CD14-positive monocyte (primary cell): ENCODE measurements around the gene RANBP3. TPM values are rescaled to one million over a fixed set of nuclear protein-coding genes. Genes with fewer than 3 reads are reported as not detected.
A peak's percentile ranks its signal among the peaks of the same experiment; 100 is the strongest.

Experiments used
- DNase-seq, 3 donors: peaks; one replicate each; pipeline ENCODE4 v3.0.0-alpha.2; 2011 to 2022
- H2AFZ ChIP-seq: 2 replicates; pipeline ENCODE4 v1.6.0; 2012; ENCODE audit warnings: mild to moderate bottlenecking, low read depth, low read length, inconsistent platforms; ENCODE audit not compliant: insufficient read depth, poor library complexity, severe bottlenecking
- H3K27ac ChIP-seq, 2 donors: 1 replicate in 1 of 2; 2 replicates in 1 of 2; pipeline ENCODE4 v1.5.1; 2012 to 2013; ENCODE audit warnings: low read length in 2 of 2, control low read depth in 1 of 2, inconsistent platforms in 1 of 2, low read depth in 1 of 2, mild to moderate bottlenecking in 1 of 2
- H3K27me3 ChIP-seq, 2 donors: one replicate each; pipeline versions ENCODE4 v1.6.0 to v1.6.1; 2011 to 2013; ENCODE audit warnings: low read length in 2 of 2; ENCODE audit not compliant: control insufficient read depth in 2 of 2, insufficient read depth in 2 of 2
- H3K36me3 ChIP-seq, 2 donors: replicated peaks in 1 of 2; 1 replicate in 1 of 2; 2 replicates in 1 of 2; pipeline versions ENCODE4 v1.5.1 to v1.6.1; 2012 to 2013; ENCODE audit warnings: low read length in 2 of 2, control low read depth in 1 of 2, inconsistent platforms in 1 of 2, mild to moderate bottlenecking in 1 of 2; ENCODE audit not compliant: insufficient read depth in 2 of 2, control insufficient read depth in 1 of 2
- H3K4me1 ChIP-seq, 2 donors: 1 replicate in 1 of 2; 2 replicates in 1 of 2; pipeline versions ENCODE4 v1.5.1 to v1.6.1; 2012 to 2013; ENCODE audit warnings: low read length in 2 of 2, control low read depth in 1 of 2, inconsistent platforms in 1 of 2, mild to moderate bottlenecking in 1 of 2, moderate library complexity in 1 of 2; ENCODE audit not compliant: insufficient read depth in 2 of 2, control insufficient read depth in 1 of 2
- H3K4me2 ChIP-seq: replicated peaks from 2 replicates; pipeline ENCODE3; 2012; ENCODE audit warnings: low read length, moderate library complexity, mild to moderate bottlenecking; ENCODE audit not compliant: poor library complexity, severe bottlenecking; ENCODE audit errors: extremely low read depth
- H3K4me3 ChIP-seq, 3 experiments: fragments of 200-600 bp in 1 of 3; sonication (generic) in 1 of 3; replicated peaks in 1 of 3; 1 replicate in 2 of 3; 2 replicates in 1 of 3; pipeline ENCODE4 v1.5.1; 2011 to 2013; ENCODE audit warnings: low read length in 3 of 3, mild to moderate bottlenecking in 3 of 3, control low read depth in 2 of 3, low read depth in 2 of 3, inconsistent platforms in 1 of 3, moderate library complexity in 1 of 3
- H3K79me2 ChIP-seq: 2 replicates; pipeline ENCODE4 v1.6.0; 2012; ENCODE audit warnings: mild to moderate bottlenecking, control low read depth, inconsistent platforms, low read length, moderate library complexity; ENCODE audit not compliant: insufficient read depth
- H3K9ac ChIP-seq: 2 replicates; pipeline ENCODE4 v1.6.0; 2017; ENCODE audit warnings: low read length, mild to moderate bottlenecking; ENCODE audit not compliant: insufficient read depth, poor library complexity, severe bottlenecking
- H3K9me3 ChIP-seq, 2 donors: replicated peaks in 1 of 2; 1 replicate in 1 of 2; 2 replicates in 1 of 2; pipeline versions ENCODE4 v1.5.1 to v1.6.1; 2012 to 2013; ENCODE audit warnings: low read length in 2 of 2, control low read depth in 1 of 2; ENCODE audit not compliant: control insufficient read depth in 1 of 2, insufficient read depth in 1 of 2
- H4K20me1 ChIP-seq: 2 replicates; pipeline ENCODE4 v1.6.0; 2012; ENCODE audit warnings: mild to moderate bottlenecking, low read length, control low read depth, moderate library complexity; ENCODE audit not compliant: insufficient read depth
- H3K27ac Mint-ChIP-seq, 7 donors: one replicate each; pipeline ENCODE4 v1.8.0; 2020; ENCODE audit warnings: mild to moderate bottlenecking in 7 of 7, mixed read lengths in 7 of 7, moderate library complexity in 6 of 7, inconsistent platforms in 2 of 7
- H3K27me3 Mint-ChIP-seq, 3 donors: one replicate each; pipeline ENCODE4 v1.8.0; 2021 to 2022; ENCODE audit warnings: low read depth in 3 of 3, mild to moderate bottlenecking in 3 of 3, mixed read lengths in 3 of 3, moderate library complexity in 3 of 3, inconsistent platforms in 1 of 3
- H3K36me3 Mint-ChIP-seq, 2 donors: one replicate each; pipeline ENCODE4 v1.8.0; 2020; ENCODE audit warnings: mixed read lengths in 2 of 2, inconsistent platforms in 1 of 2, mild to moderate bottlenecking in 1 of 2
- H3K4me1 Mint-ChIP-seq: one replicate; pipeline ENCODE4 v1.8.0; 2020; ENCODE audit warnings: mild to moderate bottlenecking, mixed read lengths
- H3K4me3 Mint-ChIP-seq, 2 donors: one replicate each; pipeline ENCODE4 v1.8.0; 2020; ENCODE audit warnings: mild to moderate bottlenecking in 2 of 2, mixed read lengths in 2 of 2, moderate library complexity in 1 of 2
- H3K9me3 Mint-ChIP-seq, 7 donors: one replicate each; pipeline ENCODE4 v1.8.0; 2020 to 2022; ENCODE audit warnings: mixed read lengths in 7 of 7, mild to moderate bottlenecking in 6 of 7, moderate library complexity in 6 of 7, inconsistent platforms in 2 of 7
- WGBS: methylation state at CpG from one replicate; pipeline ENCODE4 v1.1.5; 2013; ENCODE audit warnings: missing lambda C conversion rate; ENCODE audit not compliant: insufficient coverage; 5-methylcytosine and 5-hydroxymethylcytosine counted together
- intact Hi-C, 2 donors: fragments of 100-400 bp; cut with micrococcal nuclease; formaldehyde crosslinking; loops; one replicate each; pipeline versions ENCODE4 v1.15.0 to v1.15.1; 2023
- polyA plus RNA-seq, 3 donors: library from polyadenylated mRNA; depleted of rRNA in 1 of 3; unstranded in 2 of 3; stranded (reverse) in 1 of 3; fragments of 300-500 nt in 2 of 3; fragments of >200 nt in 1 of 3; fragmentation: Illumina TruSeq in 2 of 3; gene quantifications; 1 replicate in 2 of 3; 2 replicates in 1 of 3; pipeline ENCODE4 v1.2.3, GENCODE V29; 2012 to 2021
- TF ChIP-seq, protein P1 (sequence below): fragments of 200-600 bp; IDR thresholded peaks from one replicate; pipeline ENCODE4 v1.8.0; 2022; ENCODE audit warnings: antibody characterized with exemption, mild to moderate bottlenecking

Gene RANBP3
- polyA plus RNA-seq, 3 donors = 4.5 to 49.5 (median 8.1) TPM

GRCh38 chr19:5967994-5968430 is 9.9 kb downstream of the RANBP3 start:
- Histone ChIP-seq H3K4me2 (no peak overlapping the region), H3K27ac (peak overlapping the region in 1 of 2 donors; percentile 51), H3K9ac (no peak overlapping the region)

DNA sequence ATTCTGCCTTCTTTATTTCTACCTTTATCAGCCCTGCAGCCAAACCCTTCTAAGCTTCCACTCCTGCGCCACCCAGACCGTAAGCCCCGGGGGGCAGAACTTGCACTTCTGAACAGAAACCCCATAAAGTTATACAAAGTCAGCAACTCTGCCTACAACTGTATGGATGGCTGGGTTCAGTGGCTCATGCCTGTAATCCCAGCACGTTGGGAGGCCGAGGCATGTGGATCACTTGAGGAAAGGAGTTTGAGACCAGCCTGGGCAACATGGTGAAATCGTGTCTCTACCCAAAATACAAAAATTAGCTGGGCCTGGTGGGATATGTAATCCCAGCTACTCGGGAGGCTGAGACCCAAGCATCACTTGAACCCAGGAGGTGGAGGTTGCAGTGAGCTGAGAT is 10.4 kb downstream of the RANBP3 start:
- peaks cover 12 to 36% of the 10 kb centered on the region in 2 donors for H3K36me3 ChIP-seq
- H3K4me3 ChIP-seq = no peak overlapping the region
- H3K36me3 Mint-ChIP-seq = peaks cover 18 to 38% of the 10 kb centered on the region in 2 donors
- H4K20me1 ChIP-seq = peaks cover 99% of the 10 kb centered on the region
- peak overlapping the region in 1 of 7 donors; percentile 0 for H3K27ac Mint-ChIP-seq
- TF ChIP-seq, protein P1, sequence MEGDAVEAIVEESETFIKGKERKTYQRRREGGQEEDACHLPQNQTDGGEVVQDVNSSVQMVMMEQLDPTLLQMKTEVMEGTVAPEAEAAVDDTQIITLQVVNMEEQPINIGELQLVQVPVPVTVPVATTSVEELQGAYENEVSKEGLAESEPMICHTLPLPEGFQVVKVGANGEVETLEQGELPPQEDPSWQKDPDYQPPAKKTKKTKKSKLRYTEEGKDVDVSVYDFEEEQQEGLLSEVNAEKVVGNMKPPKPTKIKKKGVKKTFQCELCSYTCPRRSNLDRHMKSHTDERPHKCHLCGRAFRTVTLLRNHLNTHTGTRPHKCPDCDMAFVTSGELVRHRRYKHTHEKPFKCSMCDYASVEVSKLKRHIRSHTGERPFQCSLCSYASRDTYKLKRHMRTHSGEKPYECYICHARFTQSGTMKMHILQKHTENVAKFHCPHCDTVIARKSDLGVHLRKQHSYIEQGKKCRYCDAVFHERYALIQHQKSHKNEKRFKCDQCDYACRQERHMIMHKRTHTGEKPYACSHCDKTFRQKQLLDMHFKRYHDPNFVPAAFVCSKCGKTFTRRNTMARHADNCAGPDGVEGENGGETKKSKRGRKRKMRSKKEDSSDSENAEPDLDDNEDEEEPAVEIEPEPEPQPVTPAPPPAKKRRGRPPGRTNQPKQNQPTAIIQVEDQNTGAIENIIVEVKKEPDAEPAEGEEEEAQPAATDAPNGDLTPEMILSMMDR = no peak
- no peak overlapping the region for H3K4me2 ChIP-seq
- H3K4me1 Mint-ChIP-seq = peaks cover 42% of the 10 kb centered on the region
- H3K79me2 ChIP-seq = peaks cover 99% of the 10 kb centered on the region
- no peaks in the 10 kb centered on the region for H3K9me3 Mint-ChIP-seq
- H3K4me3 Mint-ChIP-seq = no peak overlapping the region
- 89% methylated on average over 3 of the region's 7 CpGs for WGBS
- no peak overlapping the region for H3K9ac ChIP-seq
- no peaks in the 10 kb centered on the region for H3K27me3 ChIP-seq
- H3K27ac ChIP-seq = no peak overlapping the region
- no peak overlapping the region for H2AFZ ChIP-seq
- DNase-seq = no peak
- intact Hi-C loops = no loop called here
- peaks cover 14 to 23% of the 10 kb centered on the region in 2 donors for H3K4me1 ChIP-seq
- peaks cover 0 to 2% (median 0%) of the 10 kb centered on the region in 3 donors for H3K27me3 Mint-ChIP-seq
- H3K9me3 ChIP-seq = no peaks in the 10 kb centered on the region

More at GRCh38 chr19:5967994-5968430, 9.9 kb downstream of the RANBP3 start:
- Histone ChIP-seq H3K4me3 (no peak overlapping the region), H4K20me1 (peaks cover 99% of the 10 kb centered on the region), H3K27me3 (no peaks in the 10 kb centered on the region), H3K4me1 (peaks cover 9 to 18% of the 10 kb centered on the region in 2 donors), H3K79me2 (peaks cover 99% of the 10 kb centered on the region), H3K36me3 (peaks cover 12 to 40% of the 10 kb centered on the region in 2 donors), H2AFZ (no peak overlapping the region), H3K9me3 (no peaks in the 10 kb centered on the region)
- H3K27ac Mint-ChIP-seq = peak overlapping the region in 5 of 7 donors; percentile 57 to 88 (median 77)
- intact Hi-C loops = no loop called here
- TF ChIP-seq, protein P1 = peak; percentile 94
- peaks cover 39% of the 10 kb centered on the region for H3K4me1 Mint-ChIP-seq
- 13% methylated on average over 5 of the region's 10 CpGs for WGBS
- H3K36me3 Mint-ChIP-seq = peaks cover 22 to 40% of the 10 kb centered on the region in 2 donors
- peak; percentile 31 to 80 (median 55) for DNase-seq
- H3K9me3 Mint-ChIP-seq = no peaks in the 10 kb centered on the region
- H3K27me3 Mint-ChIP-seq = peaks cover 0 to 2% (median 0%) of the 10 kb centered on the region in 3 donors
- H3K4me3 Mint-ChIP-seq = peak overlapping the region in 1 of 2 donors; percentile 31
